Spleen (tissue), 7 donors: ENCODE data around the gene PROM2.

ENCODE experiments used
- POLR2AphosphoS5 ChIP-seq, 3 donors: sonication (generic); formaldehyde crosslinking; IDR thresholded peaks; one replicate each; pipeline ENCODE4 v1.5.1; 2017; ENCODE audit warnings: antibody characterized with exemption in 3 of 3
- TF ChIP-seq, protein P1 (sequence below), 11 experiments: fragments of 200-600 bp in 7 of 11; fragments of 450-650 bp in 4 of 11; sonication (generic) in 4 of 11; IDR thresholded peaks in 8 of 11; conservative IDR thresholded peaks in 3 of 11; 1 replicate in 7 of 11; 2 replicates in 4 of 11; pipeline versions ENCODE4 v1.4.0 to v1.8.0; 2016 to 2021; ENCODE audit warnings: antibody characterized with exemption in 11 of 11, inconsistent platforms in 4 of 11, mild to moderate bottlenecking in 1 of 11
- donor health status: DM: no; HTN: no; CAD: no; lungs with moderate emphysema.
- donor health status: DM: no; HTN: no; CAD: no.
- donor health status: DM: no; HTN: no; CAD: no.

DNA sequence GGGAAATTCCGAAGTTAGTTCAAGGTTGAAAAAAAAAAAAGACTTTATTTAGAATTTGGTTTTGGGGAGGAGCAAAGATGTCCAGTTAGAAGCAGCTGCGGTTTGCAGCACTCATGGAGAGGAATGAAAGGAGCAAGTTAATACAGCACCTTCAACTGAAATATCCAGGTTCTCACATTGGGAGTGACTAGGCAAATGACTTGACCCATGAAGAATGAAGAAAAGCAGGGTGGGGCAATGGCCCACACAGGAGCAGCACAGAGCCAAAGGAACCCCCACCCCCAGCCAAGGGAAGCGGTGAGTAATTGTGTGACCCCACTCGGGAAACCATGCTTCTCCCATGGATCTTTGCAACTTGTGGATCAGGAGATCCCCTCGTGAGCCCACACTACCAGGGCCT lies 34.2 kb upstream of the PROM2 start:
- TF ChIP-seq, protein P1, sequence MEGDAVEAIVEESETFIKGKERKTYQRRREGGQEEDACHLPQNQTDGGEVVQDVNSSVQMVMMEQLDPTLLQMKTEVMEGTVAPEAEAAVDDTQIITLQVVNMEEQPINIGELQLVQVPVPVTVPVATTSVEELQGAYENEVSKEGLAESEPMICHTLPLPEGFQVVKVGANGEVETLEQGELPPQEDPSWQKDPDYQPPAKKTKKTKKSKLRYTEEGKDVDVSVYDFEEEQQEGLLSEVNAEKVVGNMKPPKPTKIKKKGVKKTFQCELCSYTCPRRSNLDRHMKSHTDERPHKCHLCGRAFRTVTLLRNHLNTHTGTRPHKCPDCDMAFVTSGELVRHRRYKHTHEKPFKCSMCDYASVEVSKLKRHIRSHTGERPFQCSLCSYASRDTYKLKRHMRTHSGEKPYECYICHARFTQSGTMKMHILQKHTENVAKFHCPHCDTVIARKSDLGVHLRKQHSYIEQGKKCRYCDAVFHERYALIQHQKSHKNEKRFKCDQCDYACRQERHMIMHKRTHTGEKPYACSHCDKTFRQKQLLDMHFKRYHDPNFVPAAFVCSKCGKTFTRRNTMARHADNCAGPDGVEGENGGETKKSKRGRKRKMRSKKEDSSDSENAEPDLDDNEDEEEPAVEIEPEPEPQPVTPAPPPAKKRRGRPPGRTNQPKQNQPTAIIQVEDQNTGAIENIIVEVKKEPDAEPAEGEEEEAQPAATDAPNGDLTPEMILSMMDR (IDR thresholded peaks at IDR 0.05 in 8 of 11, conservative IDR thresholded peaks at IDR 0.05 in 3 of 11) = no peak
- TF ChIP-seq POLR2AphosphoS5 (IDR thresholded peaks at IDR 0.05) = no peak
